ENCODE results near the gene ITLN1. TPM values are rescaled to one million over a fixed set of nuclear protein-coding genes. Genes with fewer than 3 reads are reported as not detected.

ITLN1 gene
- total RNA-seq, 1 donor from 2014 or later = 2.7 TPM

DNA sequence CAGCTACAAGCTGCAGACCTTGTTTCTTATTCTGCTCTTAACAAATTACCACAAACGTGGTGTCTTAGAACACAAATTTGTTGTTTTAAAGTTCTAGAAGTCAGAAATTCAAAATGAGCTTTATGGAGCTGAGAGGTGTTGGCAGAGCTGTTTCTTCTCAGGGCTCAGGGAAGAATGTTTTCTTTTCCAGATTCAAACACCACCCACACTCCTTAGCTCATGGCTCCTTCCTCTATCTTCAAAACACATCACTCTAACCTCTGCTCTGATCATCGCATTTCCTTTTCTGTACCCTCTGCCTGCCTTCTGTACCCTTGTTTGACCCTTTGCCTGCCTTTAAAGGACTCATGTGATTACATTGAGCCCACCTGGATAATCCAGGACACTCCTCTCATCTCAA is 26.9 kb upstream of the ITLN1 start:
- peak overlapping the region; percentile 38 for H3K27ac ChIP-seq
- no peaks in the 10 kb centered on the region for H3K36me3 ChIP-seq
- H3K4me1 ChIP-seq = peaks cover 21% of the 10 kb centered on the region
- H3K27me3 ChIP-seq (ENCODE audit: low read depth) = no peaks in the 10 kb centered on the region
- H3K4me3 ChIP-seq = no peak overlapping the region
- no peaks in the 10 kb centered on the region for H3K9me3 ChIP-seq
- TF ChIP-seq, protein P1, sequence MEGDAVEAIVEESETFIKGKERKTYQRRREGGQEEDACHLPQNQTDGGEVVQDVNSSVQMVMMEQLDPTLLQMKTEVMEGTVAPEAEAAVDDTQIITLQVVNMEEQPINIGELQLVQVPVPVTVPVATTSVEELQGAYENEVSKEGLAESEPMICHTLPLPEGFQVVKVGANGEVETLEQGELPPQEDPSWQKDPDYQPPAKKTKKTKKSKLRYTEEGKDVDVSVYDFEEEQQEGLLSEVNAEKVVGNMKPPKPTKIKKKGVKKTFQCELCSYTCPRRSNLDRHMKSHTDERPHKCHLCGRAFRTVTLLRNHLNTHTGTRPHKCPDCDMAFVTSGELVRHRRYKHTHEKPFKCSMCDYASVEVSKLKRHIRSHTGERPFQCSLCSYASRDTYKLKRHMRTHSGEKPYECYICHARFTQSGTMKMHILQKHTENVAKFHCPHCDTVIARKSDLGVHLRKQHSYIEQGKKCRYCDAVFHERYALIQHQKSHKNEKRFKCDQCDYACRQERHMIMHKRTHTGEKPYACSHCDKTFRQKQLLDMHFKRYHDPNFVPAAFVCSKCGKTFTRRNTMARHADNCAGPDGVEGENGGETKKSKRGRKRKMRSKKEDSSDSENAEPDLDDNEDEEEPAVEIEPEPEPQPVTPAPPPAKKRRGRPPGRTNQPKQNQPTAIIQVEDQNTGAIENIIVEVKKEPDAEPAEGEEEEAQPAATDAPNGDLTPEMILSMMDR (IDR thresholded peaks at IDR 0.05) = no peak
- intact Hi-C loops (cut with DNase I) = no loop called here
- DNase-seq (no peak), ATAC-seq (peak; percentile 31 to 48)

DNA sequence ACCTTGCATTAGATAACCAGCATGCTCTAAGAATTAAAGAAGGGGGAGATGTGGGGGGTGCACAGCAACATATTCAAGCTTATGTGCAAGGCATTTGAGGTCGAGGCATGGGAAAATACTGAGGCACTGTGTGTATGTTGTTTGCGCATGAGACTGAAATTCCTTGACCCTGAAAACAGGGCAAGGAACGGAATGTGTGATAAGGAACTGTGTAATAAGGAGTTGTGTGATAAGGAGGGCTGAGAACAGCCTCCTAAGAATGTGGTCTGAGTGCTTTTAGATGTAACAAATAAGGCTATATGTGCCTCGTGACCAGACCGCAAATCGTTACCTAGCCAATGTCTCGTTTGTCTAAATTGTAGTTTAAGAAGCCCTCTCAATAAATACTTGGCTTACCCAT is 26.5 kb upstream of the ITLN1 start:
- intact Hi-C loops (cut with DNase I) = no loop called here
- ATAC-seq (peak; percentile 88 to 94), DNase-seq (no peak)
- Histone ChIP-seq H3K36me3 (no peaks in the 10 kb centered on the region), H3K9me3 (no peaks in the 10 kb centered on the region), H3K4me1 (peaks cover 21% of the 10 kb centered on the region), H3K27ac (no peak overlapping the region), H3K27me3 (ENCODE audit: low read depth) (no peaks in the 10 kb centered on the region), H3K4me3 (no peak overlapping the region)
- TF ChIP-seq, protein P1 (IDR thresholded peaks at IDR 0.05) = no peak

DNA sequence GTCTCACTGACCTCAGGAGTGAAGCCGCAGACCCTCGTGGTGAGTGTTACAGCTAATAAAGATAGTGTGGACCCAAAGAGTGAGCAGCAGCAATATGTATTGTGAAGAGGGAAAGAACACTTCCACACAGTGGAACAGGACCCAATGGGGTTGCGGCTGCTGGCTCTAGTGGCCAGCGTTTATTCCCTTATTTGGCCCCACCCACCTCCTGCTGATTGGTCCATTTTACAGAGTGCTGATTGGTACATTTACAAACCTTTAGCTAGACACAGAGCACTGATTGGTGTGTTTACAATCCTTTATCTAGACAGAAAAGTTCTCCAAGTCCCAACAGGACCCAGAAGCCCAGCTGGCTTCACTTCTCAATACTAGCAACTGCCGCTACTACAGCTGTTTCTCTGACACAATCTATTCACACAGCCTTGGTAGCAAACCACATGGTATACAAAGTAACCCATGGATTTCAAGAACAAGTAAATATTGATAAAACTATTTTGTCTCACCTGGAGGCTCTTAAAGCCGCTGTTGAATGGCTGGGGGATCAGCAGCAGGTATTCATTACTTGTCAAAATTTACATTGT is 25.3 kb upstream of the ITLN1 start:
- Histone ChIP-seq H3K27ac (peak overlapping the region; percentile 33), H3K27me3 (ENCODE audit: low read depth) (no peaks in the 10 kb centered on the region)
- intact Hi-C loops (cut with DNase I) = no loop called here

DNA sequence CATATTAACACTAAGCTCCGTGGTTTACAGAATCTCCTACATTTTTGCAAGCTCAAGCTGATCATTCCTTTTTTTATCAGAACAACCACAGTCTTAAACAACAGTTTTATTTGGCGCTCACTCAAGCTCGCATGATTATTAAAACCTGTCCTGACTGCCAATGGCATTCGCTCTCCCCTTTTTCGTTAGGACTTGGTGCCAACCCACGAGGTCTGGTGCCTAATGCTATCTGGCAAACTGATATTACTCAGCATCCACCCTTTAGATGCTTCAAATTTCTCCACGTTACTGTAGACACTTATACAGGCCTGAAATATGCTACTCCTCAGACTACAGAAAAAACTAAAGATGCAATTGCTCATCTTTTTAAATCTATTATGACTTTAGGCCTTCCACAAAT is 23.0 kb upstream of the ITLN1 start:
- no peaks in the 10 kb centered on the region for H3K36me3 ChIP-seq
- H3K4me1 ChIP-seq = peaks cover 31% of the 10 kb centered on the region
- intact Hi-C loops (cut with DNase I) = no loop called here
- ATAC-seq (no peak), DNase-seq (no peak)
- no peaks in the 10 kb centered on the region for H3K9me3 ChIP-seq
- H3K27ac ChIP-seq = no peak overlapping the region
- no peak overlapping the region for H3K4me3 ChIP-seq
- TF ChIP-seq, protein P1 (IDR thresholded peaks at IDR 0.05) = no peak
- no peaks in the 10 kb centered on the region for H3K27me3 ChIP-seq (ENCODE audit: low read depth)

More for the DNA sequence above, 25.3 kb upstream of the ITLN1 start:
- no peaks in the 10 kb centered on the region for H3K36me3 ChIP-seq
- ATAC-seq (no peak), DNase-seq (no peak)
- H3K9me3 ChIP-seq = no peaks in the 10 kb centered on the region
- H3K4me1 ChIP-seq = peaks cover 28% of the 10 kb centered on the region
- H3K4me3 ChIP-seq = no peak overlapping the region
- TF ChIP-seq, protein P1 (IDR thresholded peaks at IDR 0.05) = no peak

DNA sequence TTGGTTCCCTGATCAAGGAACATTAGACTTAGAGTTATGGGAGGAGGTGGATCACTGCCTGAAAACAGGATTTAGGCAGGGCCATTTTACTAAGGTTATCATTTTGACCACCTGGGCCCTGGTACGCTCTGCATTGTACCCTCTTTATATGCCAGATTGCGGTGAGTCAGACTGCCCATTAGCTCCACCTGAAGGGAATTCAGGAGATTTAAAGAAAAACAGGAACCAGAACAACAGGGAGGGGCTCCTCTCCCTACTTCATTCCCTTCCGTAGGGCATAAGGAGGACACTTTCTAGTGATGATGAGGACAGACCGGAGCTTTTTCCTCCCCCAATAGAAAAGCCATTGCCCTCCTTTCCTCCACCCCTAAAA is 20.6 kb upstream of the ITLN1 start:
- TF ChIP-seq, protein P1 (IDR thresholded peaks at IDR 0.05) = no peak
- Histone ChIP-seq H3K27me3 (ENCODE audit: low read depth) (no peaks in the 10 kb centered on the region), H3K4me1 (peaks cover 10% of the 10 kb centered on the region), H3K36me3 (no peaks in the 10 kb centered on the region), H3K27ac (peak overlapping the region; percentile 53), H3K9me3 (no peaks in the 10 kb centered on the region), H3K4me3 (no peak overlapping the region)
- peak in 1 of 2 donors; percentile 39 for ATAC-seq
- intact Hi-C loops (cut with DNase I) = no loop called here
- DNase-seq = no peak

All from lower lobe of right lung (tissue), 2 donors.